D721Med (cell line): ENCODE measurements around the gene PACRGL.
A peak's percentile ranks its signal among the peaks of the same experiment; 100 is the strongest.
"Not testable (repeated sequence)": the region's sequence is repeated elsewhere in the genome, so short reads cannot be mapped to it uniquely, and the experiment has no call there.

Source experiments
- DNase-seq: peaks from one replicate; pipeline ENCODE4 v3.0.0; 2011; ENCODE audit warnings: low spot score; ENCODE audit not compliant: insufficient read length
- FAIRE-seq: peaks from 2 replicates; lab custom pipeline; 2011; peaks lifted over from hg19 to GRCh38; lab: Jason Lieb, UNC
- TF ChIP-seq, protein P1 (sequence below): IDR thresholded peaks from 2 replicates; pipeline ENCODE4 v1.5.1; 2012; ENCODE audit warnings: mild to moderate bottlenecking, control low read depth; ENCODE audit not compliant: insufficient read depth; ENCODE audit errors: missing control alignments

Gene PACRGL

GRCh38 chr4:20723019-20723418 lies 22.8 kb downstream of the PACRGL start:
- FAIRE-seq (no peak), DNase-seq (no peak)
- TF ChIP-seq, protein P1, sequence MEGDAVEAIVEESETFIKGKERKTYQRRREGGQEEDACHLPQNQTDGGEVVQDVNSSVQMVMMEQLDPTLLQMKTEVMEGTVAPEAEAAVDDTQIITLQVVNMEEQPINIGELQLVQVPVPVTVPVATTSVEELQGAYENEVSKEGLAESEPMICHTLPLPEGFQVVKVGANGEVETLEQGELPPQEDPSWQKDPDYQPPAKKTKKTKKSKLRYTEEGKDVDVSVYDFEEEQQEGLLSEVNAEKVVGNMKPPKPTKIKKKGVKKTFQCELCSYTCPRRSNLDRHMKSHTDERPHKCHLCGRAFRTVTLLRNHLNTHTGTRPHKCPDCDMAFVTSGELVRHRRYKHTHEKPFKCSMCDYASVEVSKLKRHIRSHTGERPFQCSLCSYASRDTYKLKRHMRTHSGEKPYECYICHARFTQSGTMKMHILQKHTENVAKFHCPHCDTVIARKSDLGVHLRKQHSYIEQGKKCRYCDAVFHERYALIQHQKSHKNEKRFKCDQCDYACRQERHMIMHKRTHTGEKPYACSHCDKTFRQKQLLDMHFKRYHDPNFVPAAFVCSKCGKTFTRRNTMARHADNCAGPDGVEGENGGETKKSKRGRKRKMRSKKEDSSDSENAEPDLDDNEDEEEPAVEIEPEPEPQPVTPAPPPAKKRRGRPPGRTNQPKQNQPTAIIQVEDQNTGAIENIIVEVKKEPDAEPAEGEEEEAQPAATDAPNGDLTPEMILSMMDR: no peak

DNA sequence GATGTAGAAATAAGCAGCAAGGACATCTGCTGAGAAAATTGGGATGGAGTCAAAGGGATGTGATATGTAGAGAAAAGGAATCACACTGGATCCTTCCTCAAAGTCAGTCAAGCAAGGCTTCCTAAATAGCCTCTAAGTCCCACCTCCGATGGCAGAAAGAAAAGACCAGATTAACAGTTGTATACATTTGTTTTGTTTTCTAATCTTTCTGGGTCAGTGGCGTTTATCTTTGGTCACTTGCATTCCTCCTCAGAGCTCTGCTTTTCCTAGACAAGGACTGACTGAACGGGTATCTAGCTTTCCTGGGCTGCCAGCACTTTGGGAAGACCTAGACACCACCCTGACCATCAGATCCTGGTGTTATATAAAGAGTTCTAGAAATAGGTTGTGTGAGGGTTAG lies 23.2 kb downstream of the PACRGL start:
- TF ChIP-seq, protein P1: no peak
- DNase-seq (no peak), FAIRE-seq (no peak)

DNA sequence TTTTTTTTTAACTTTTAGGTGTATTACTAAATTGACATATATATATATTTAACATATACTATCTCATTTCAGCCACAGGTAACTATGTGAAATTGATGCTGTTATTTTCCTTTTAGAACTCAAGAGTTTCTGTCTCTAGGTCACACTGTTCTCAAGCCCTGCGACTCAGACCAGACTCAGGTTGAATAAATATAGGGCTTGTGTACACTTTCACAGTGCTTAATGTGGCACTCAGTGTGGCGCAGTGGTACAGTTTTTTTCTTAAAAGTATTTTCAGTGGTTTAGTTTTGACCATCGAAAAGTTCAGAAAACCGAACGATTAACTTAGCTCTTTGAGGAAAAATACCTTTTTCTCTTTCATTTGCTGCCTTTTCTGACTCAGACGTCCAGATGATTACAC lies 24.7 kb downstream of the PACRGL start:
- DNase-seq: no peak

DNA sequence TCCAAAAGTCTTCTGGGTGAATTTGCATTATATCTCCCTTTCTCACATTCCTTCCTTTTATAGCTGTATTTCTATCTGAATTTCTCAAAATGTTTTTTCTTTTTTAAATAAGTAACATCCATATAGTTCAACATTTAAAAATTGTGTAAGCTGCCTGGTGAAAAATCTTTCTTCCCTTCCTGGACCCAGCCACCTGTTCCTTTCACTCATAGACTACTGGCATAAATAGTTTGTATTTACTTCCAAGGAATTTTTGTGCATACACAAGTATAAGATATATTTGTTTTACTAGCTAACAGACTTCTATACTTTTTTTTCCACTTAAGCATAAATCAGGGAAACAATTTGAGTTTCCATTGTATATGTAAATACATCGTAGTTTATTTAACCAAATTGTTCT lies 35.7 kb downstream of the PACRGL start:
- TF ChIP-seq, protein P1: no peak
- FAIRE-seq (no peak), DNase-seq (no peak)

More for the DNA sequence above, 24.7 kb downstream of the PACRGL start:
- no peak for FAIRE-seq
- TF ChIP-seq, protein P1: no peak

DNA sequence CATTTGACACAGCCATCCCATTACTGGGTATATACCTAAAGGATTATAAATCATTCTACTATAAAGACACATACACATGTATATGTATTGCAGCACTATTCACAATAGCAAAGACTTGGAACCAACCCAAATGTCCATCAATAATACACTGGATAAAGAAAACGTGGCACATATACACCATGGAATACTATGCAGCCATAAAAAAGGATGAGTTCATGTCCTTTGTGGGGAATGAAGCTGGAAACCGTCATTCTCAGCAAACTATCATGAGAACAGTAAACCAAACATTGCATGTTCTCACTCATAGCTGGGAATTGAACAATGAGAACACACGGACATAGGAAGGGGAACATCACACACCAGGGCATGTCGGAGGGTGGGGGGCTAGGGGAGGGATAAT lies 45.7 kb downstream of the PACRGL start:
- not testable (repeated sequence) for FAIRE-seq, DNase-seq

GRCh38 chr4:20752641-20753040 lies 52.4 kb downstream of the PACRGL start:
- TF ChIP-seq, protein P1: no peak
- no peak for DNase-seq
- FAIRE-seq: no peak

DNA sequence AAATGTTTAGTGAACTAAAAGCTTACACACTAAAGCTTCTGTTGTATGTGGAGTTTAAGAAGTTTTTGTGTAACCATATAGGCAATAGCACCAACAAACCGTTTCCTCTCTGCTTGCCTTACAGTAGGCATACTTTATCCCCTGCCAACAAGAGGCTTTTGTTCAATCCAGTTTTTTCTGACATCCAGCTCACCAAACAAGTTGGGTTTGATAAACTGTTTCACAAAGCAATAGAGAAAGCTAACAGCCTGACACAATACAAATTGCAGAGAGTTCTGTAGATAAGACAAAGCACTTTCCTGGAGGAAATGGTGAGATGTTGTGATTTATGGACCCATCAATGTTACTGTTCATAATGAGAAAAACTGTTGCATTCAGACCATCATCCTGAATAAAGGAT lies 53.8 kb downstream of the PACRGL start:
- DNase-seq (no peak), FAIRE-seq (peak; percentile 6)
- TF ChIP-seq, protein P1: no peak

DNA sequence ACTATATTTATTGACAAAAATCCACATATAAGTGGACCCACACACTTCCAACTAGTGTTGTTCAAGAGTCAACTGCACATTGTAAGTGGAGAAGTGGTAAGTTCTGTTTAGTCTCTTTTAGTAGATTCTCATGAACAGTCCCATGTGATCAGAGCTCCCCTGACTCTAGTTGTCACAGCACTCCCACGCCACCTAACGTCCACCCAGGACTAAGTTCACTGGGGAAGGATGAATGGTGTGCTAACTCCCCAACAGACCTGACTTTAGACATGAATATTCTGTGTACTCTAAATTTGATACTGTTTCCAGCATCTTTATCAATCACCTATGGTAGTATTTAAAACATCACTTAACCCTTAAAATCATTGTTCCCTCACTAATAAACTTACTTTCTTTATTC lies 59.8 kb downstream of the PACRGL start:
- TF ChIP-seq, protein P1: no peak
- no peak for DNase-seq
- no peak for FAIRE-seq
